Neutrophil (primary cell): ENCODE measurements around the gene KDM4B.

Experiments used
- H3K27ac ChIP-seq: fragments of 200-600 bp; sonication (generic); 2 replicates; pipeline ENCODE4 v1.5.1; 2016; ENCODE audit warnings: mild to moderate bottlenecking, moderate library complexity
- H3K27me3 ChIP-seq: fragments of 200-600 bp; sonication (generic); 2 replicates; pipeline ENCODE4 v1.6.0; 2016; ENCODE audit warnings: mild to moderate bottlenecking
- H3K36me3 ChIP-seq: fragments of 200-600 bp; sonication (generic); 2 replicates; pipeline ENCODE4 v1.5.1; 2017
- H3K4me1 ChIP-seq, 2 experiments: fragments of 200-600 bp in 1 of 2; sonication (generic) in 1 of 2; 1 replicate in 1 of 2; 2 replicates in 1 of 2; pipeline versions ENCODE4 v1.5.1 to v1.6.1; 2013 to 2016; ENCODE audit warnings: low read depth in 1 of 2, low read length in 1 of 2, mild to moderate bottlenecking in 1 of 2, moderate library complexity in 1 of 2; ENCODE audit not compliant: control insufficient read depth in 1 of 2, insufficient read depth in 1 of 2
- H3K4me3 ChIP-seq, 2 experiments: fragments of 200-600 bp in 1 of 2; sonication (generic) in 1 of 2; 1 replicate in 1 of 2; 2 replicates in 1 of 2; pipeline ENCODE4 v1.5.1; 2013 to 2016; ENCODE audit warnings: low read depth in 1 of 2, low read length in 1 of 2, mild to moderate bottlenecking in 1 of 2, moderate library complexity in 1 of 2
- H3K9me3 ChIP-seq: fragments of 200-600 bp; sonication (generic); 2 replicates; pipeline ENCODE4 v1.5.1; 2016
- TF ChIP-seq, protein P1 (sequence below): fragments of 200-600 bp; sonication (generic); IDR thresholded peaks from 2 replicates; pipeline ENCODE4 v1.5.1; 2016; ENCODE audit warnings: antibody characterized with exemption

The KDM4B gene

DNA sequence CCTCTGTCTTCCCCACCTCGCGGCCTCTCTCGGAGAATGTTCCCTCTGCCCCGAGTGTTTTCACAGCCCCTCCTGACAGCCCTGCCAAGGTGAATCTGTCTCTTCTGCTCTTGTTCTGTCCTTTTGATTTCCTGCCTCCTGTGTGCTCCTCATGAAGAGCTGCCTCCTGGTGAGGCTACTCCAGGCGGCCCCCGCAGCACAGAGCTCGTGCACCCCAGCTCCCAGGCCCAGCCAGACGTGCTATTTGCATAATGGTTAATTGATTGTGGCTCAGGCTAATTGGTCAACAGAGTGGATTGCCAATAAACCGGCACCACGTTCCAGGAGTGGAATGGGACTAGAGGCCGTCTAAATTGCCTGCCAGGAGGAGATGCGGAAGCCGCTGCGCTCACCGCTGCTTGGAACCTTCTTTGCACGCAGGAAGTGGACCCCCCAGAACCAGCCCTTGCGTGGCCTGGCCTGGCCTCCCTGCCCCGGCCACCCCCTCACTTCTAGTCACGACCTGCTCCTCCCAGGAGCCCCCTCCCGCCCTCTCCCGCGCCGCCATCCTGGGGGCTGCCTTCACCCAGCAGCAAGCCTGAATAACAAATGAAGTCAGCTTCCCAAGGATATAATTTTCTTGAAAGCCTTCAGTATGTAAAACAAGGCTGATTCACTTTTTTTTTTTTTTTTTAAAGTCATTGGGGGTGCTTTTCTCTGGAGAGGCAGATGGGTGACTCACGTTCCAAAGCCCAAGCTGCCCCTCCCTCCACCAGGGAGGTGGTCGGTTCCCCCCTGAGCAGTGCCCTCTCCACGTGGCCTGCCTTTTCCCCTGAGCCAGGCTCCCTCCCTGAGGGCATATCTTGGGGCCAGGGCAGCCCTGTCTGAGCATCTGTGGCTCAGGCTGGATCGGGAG, 144.0 kb downstream of the KDM4B start:
- no peaks in the 10 kb centered on the region for H3K9me3 ChIP-seq
- no peaks in the 10 kb centered on the region for H3K4me1 ChIP-seq
- H3K27ac ChIP-seq: no peak overlapping the region
- H3K27me3 ChIP-seq: no peaks in the 10 kb centered on the region
- H3K36me3 ChIP-seq: peaks cover 90% of the 10 kb centered on the region
- H3K4me3 ChIP-seq: no peak overlapping the region
- TF ChIP-seq, protein P1, sequence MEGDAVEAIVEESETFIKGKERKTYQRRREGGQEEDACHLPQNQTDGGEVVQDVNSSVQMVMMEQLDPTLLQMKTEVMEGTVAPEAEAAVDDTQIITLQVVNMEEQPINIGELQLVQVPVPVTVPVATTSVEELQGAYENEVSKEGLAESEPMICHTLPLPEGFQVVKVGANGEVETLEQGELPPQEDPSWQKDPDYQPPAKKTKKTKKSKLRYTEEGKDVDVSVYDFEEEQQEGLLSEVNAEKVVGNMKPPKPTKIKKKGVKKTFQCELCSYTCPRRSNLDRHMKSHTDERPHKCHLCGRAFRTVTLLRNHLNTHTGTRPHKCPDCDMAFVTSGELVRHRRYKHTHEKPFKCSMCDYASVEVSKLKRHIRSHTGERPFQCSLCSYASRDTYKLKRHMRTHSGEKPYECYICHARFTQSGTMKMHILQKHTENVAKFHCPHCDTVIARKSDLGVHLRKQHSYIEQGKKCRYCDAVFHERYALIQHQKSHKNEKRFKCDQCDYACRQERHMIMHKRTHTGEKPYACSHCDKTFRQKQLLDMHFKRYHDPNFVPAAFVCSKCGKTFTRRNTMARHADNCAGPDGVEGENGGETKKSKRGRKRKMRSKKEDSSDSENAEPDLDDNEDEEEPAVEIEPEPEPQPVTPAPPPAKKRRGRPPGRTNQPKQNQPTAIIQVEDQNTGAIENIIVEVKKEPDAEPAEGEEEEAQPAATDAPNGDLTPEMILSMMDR: no peak

DNA sequence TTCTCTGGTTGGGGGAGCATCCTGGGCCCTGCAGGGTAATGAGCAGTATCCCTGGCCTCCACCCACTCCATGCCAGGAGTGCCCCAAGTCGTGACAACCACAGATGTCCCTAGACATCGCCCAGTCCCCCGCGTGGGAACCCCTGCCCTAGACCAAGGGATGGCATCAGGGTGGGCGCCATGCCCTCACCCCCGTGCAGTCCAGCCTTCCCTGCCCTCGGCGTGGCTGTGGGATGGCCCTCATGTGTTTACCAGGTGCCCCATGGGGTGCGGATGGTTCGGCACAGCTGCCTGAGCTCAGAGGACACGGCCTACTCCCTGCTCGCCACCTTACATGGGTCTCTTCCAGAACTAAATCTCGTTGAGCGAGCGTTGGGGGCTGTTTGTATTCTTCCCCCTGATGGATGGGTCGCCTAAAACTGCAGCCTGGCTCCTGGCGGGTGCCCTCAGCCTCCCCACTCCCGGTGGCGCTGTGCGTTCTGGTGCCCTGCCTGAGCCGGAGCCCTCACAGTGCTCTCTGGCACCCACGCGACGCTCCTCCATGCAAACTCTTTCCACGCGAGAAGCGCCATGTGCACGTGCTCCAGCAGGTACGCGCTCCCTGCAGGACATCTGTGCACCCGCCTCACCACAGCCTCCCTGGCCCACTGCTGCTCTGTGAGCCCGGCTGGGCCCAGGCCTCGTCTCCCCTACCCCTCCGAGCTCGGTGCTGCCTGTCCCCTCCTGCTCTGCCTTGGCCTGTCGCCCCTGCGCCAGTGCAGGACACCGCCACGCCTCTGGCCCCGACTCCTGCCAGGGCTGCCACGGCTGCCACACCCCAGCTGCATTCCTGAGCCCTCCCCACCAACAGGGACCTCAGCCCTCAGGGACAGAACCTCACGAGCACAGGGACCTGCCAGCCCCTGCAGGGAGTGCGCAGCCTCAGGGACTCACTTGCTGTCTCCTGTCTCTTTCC, 145.0 kb downstream of the KDM4B start:
- Histone ChIP-seq H3K9me3 (no peaks in the 10 kb centered on the region), H3K27ac (no peak overlapping the region), H3K27me3 (no peaks in the 10 kb centered on the region), H3K4me3 (no peak overlapping the region), H3K36me3 (peaks cover 90% of the 10 kb centered on the region), H3K4me1 (no peaks in the 10 kb centered on the region)
- TF ChIP-seq, protein P1: no peak

DNA sequence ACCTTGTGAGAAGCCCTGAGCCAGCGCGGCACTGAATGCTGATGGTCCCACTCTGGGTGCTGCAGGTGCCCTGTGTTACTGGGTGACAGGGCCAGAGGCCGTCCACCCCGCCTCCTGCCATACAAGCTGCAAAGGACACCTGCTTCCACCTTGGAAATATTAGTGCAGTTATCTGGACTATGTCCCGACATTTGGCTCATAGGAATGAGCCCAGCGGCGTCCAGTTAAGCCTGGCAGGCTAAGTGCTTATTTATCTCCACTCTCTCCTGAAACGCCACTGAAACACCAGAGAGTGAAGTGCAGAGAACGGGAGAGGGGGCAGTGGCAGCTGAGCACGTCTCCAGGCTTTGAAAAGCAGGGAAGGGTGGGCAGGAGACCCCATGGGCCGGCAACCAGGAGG, 145.8 kb downstream of the KDM4B start:
- H3K4me3 ChIP-seq: no peak overlapping the region
- no peaks in the 10 kb centered on the region for H3K4me1 ChIP-seq
- no peaks in the 10 kb centered on the region for H3K27me3 ChIP-seq
- TF ChIP-seq, protein P1: no peak
- H3K27ac ChIP-seq: no peak overlapping the region
- H3K36me3 ChIP-seq: peaks cover 90% of the 10 kb centered on the region
- no peaks in the 10 kb centered on the region for H3K9me3 ChIP-seq

DNA sequence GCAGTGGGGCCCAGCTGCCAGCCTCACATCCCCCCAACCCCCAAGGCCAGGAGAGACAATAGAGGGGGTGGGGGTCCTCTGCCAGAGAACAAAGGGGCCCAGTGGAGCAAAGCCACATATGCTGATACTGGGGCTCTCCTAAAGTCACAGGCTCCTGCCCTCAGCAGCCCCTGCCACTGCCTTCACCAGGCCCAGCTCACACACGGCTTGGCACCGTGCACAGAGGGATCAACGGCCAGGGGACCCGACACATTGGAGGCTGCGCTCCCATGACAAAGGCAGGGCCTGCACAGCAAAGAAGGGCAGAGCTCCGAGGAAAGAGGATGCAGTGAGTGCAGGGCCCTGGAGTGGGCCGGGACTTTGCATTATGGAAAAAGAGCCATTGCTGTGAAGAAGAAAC, 146.4 kb downstream of the KDM4B start:
- TF ChIP-seq, protein P1: no peak
- Histone ChIP-seq H3K27ac (no peak overlapping the region), H3K4me1 (no peaks in the 10 kb centered on the region), H3K9me3 (no peaks in the 10 kb centered on the region), H3K4me3 (no peak overlapping the region), H3K27me3 (no peaks in the 10 kb centered on the region), H3K36me3 (peaks cover 90% of the 10 kb centered on the region)

DNA sequence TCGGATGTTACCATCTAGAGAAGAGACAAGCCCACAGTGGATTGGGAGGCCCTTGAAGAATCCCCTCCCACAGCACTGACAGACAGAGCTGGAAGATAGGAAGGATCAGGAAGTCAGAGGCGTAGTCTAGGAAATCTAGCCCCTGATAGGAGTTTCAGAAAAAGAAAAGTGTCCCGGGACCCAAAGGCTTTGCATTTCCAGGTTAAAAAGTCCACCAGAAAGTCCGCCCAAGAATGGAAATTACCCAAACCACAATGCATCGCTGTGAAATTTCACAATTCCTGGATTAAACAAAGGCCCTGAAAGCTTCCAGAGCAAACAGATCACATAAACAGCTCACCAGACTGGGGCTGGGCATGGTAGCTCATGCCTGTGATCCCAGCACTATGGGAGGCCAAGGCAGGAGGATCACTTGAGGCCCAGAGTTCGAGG, 146.9 kb downstream of the KDM4B start:
- Histone ChIP-seq H3K27me3 (no peaks in the 10 kb centered on the region), H3K36me3 (peaks cover 90% of the 10 kb centered on the region), H3K27ac (no peak overlapping the region), H3K4me1 (no peaks in the 10 kb centered on the region), H3K4me3 (no peak overlapping the region), H3K9me3 (no peaks in the 10 kb centered on the region)
- TF ChIP-seq, protein P1: no peak
